Mononuclear cell (primary cell): ENCODE measurements around the gene ABCD3. TPM values are rescaled to one million over a fixed set of nuclear protein-coding genes. Genes with fewer than 3 reads are reported as not detected.

Source experiments
- H3K27me3 ChIP-seq: 2 replicates; pipeline ENCODE4 v1.6.0; 2011; ENCODE audit warnings: low read length, control low read depth; ENCODE audit not compliant: insufficient read depth
- H3K4me1 ChIP-seq: 2 replicates; pipeline ENCODE4 v1.5.1; 2011; ENCODE audit warnings: mild to moderate bottlenecking, low read length, control low read depth; ENCODE audit not compliant: insufficient read depth
- H3K4me3 ChIP-seq: 2 replicates; pipeline ENCODE4 v1.5.1; 2011; ENCODE audit warnings: mild to moderate bottlenecking, low read length, moderate library complexity
- H3K9me3 ChIP-seq: 2 replicates; pipeline ENCODE4 v1.5.1; 2011; ENCODE audit warnings: low read depth, mild to moderate bottlenecking, control low read depth, low read length
- total RNA-seq: library from RNA; depleted of rRNA; stranded (reverse); fragments of >200 nt; gene quantifications from one replicate; pipeline ENCODE4 v1.2.3, GENCODE V29; 2012

ABCD3 gene
- total RNA-seq, 1 donor: 10.6 TPM

DNA sequence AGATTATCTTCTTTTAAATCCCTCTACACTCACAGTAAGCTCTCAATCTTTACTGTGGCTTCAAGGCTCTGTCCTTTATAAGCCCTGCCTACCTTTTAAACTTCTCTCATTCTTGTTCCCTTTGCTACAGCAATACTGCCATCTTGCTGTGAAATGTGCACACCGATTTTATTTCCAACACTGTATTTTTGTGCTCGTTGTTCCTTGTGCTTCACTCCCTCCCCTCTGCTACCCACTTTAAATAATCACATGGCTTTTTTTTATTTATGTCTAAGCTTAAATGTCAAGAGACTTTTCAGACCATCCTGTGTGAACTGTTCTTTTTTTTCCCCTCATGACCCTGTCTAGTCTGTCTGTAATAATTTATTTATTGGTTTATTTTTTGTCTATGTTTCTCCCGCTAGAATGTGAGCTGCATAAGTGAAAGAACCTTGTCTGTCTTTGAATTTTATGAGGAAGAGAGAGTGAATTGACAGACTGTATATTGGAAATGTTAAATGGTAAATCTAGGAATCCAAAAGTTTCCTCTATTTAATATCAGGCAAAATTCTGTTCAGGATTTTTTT, 45.7 kb downstream of the ABCD3 start:
- no peaks in the 10 kb centered on the region for H3K9me3 ChIP-seq
- no peaks in the 10 kb centered on the region for H3K27me3 ChIP-seq
- H3K4me3 ChIP-seq: no peak overlapping the region
- no peaks in the 10 kb centered on the region for H3K4me1 ChIP-seq

DNA sequence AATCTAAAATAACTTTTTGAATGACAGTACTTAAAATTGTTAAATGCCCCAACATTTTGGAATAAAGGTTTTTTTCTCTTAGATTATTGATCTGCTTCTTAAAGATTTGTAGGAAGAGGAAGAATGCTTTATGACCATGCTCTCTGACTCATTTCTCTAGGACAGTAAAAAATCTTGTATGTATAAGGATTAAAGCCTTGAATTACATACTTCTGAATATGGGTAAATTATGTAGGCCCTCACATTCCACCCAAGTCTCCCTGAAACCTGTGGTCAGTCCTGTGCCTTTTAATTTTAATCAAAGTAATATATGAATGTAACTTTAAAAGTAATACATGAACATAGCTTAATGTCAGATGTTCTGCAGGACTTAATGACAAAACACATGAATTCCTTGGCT, 50.5 kb downstream of the ABCD3 start:
- Histone ChIP-seq H3K27me3 (no peaks in the 10 kb centered on the region), H3K4me1 (no peaks in the 10 kb centered on the region), H3K9me3 (no peaks in the 10 kb centered on the region), H3K4me3 (no peak overlapping the region)

DNA sequence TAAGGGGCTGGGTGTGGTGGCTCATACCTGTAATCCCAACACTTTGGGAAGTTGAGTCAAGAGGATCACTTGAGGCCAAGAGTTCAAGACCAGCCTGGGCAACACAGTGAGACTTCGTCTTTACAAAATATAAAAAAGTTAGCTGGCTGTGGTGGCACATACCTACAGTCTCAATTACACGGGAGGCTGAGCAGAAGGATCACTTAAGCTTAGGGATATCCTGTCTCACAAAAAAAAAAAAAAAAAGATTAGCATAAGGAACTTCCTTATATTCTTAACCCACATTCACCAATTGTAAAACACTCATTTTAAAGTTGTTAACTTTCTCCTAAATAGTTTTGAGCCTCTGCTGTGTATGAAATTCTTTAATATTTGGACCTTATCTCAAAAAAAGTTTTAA, 53.1 kb downstream of the ABCD3 start:
- Histone ChIP-seq H3K9me3 (no peaks in the 10 kb centered on the region), H3K4me3 (no peak overlapping the region), H3K4me1 (no peaks in the 10 kb centered on the region), H3K27me3 (no peaks in the 10 kb centered on the region)

DNA sequence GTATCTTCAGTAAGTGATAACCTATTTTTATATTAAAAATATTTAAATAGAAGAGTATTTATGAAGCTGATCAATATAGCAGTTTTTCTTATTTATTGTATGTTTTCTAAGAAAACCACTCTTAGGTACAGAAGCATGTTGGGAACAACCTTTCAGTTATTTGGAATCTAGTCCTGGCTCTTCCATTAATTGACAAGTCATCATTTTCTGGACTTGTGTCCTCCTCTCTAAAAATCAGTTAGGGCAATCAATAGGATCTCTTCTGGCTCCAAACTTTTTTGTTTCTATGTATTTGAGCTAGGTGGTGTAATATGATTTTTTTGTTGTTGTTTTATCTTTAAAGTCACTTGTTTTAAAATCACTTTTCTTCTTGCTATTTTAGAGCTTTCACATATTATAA, 57.0 kb downstream of the ABCD3 start:
- no peaks in the 10 kb centered on the region for H3K9me3 ChIP-seq
- H3K4me3 ChIP-seq: no peak overlapping the region
- no peaks in the 10 kb centered on the region for H3K27me3 ChIP-seq
- H3K4me1 ChIP-seq: no peaks in the 10 kb centered on the region

DNA sequence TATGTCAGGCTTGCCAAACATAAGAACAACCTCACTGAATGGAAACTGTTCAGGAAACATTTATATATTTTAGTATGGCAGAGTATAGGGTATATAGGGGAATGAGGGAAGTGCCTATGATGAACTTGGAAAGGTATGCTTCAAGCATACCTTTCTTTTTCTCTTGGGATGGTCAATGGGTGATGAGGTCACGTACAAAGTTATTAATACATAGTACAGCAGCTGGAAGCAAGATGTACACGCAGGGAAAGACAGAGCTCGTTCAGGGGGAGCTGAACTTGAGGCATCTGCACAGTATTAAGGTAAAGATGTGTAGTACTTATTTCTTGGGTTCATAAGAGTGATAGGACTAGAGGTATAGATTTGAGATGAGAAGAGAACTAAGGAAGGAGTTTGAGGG, 61.5 kb downstream of the ABCD3 start:
- Histone ChIP-seq H3K27me3 (no peaks in the 10 kb centered on the region), H3K9me3 (no peaks in the 10 kb centered on the region), H3K4me3 (no peak overlapping the region), H3K4me1 (no peaks in the 10 kb centered on the region)

DNA sequence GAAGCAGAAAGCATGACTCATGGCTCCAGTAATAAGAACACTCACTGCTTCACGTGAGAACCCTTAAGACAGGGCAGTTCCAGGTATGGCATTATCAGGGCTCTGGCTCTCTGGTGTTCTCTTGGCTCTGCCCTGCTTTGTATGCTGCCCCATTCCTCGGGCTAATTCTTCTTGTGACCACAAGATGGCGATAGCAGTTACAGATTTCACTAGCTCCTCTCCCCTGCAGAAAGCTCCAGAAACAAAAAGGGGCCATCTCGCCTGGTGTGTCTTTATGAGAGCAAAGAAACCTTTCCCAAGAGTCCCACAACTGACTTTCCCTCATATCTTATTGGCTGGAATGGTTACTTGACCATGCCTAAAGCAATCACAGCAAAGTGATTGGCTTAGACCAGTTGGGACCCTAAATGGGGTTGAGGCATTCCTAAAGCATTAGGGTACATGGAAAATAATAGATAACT, 63.3 kb downstream of the ABCD3 start:
- no peaks in the 10 kb centered on the region for H3K9me3 ChIP-seq
- no peaks in the 10 kb centered on the region for H3K27me3 ChIP-seq
- no peak overlapping the region for H3K4me3 ChIP-seq
- no peaks in the 10 kb centered on the region for H3K4me1 ChIP-seq

DNA sequence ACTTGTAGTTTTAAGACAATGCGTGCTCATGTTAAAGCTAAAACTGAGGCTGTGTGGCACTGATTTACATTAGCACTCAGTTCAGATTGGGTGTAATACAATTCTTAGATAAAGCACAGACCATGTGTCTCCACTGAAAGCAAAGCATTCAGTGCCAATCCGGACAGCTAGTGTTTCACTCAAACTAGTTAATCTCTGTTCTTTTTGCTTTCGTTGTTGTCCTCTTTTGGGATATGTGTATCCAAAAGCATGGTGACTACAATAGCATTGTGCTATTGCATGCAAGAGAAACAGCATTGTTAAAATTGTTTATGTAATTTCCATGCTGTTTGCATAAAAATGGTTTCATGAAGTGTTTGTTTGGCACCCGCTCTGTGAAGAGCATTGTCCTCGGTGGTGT, 68.8 kb downstream of the ABCD3 start:
- no peaks in the 10 kb centered on the region for H3K4me1 ChIP-seq
- H3K4me3 ChIP-seq: no peak overlapping the region
- no peaks in the 10 kb centered on the region for H3K27me3 ChIP-seq
- H3K9me3 ChIP-seq: no peaks in the 10 kb centered on the region

DNA sequence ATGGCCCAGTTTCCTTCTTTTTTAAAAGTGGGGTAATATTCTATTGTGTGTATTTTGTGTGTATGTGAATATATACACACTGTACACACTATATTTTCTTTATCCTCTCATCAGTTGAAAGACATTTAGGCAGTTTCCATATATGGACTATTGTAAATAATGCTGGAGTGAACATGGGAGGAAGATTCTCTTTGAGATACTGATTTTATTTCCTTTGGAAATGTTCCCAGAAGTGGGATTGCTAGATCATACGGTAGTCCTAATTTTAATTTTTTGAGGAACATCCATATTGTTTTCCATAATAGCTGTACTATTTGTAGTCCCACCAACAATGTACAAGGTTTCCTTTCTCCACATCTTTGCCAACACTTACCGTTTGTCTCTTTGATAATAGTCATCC, 72.4 kb downstream of the ABCD3 start:
- Histone ChIP-seq H3K27me3 (no peaks in the 10 kb centered on the region), H3K4me3 (no peak overlapping the region), H3K4me1 (no peaks in the 10 kb centered on the region), H3K9me3 (no peaks in the 10 kb centered on the region)

DNA sequence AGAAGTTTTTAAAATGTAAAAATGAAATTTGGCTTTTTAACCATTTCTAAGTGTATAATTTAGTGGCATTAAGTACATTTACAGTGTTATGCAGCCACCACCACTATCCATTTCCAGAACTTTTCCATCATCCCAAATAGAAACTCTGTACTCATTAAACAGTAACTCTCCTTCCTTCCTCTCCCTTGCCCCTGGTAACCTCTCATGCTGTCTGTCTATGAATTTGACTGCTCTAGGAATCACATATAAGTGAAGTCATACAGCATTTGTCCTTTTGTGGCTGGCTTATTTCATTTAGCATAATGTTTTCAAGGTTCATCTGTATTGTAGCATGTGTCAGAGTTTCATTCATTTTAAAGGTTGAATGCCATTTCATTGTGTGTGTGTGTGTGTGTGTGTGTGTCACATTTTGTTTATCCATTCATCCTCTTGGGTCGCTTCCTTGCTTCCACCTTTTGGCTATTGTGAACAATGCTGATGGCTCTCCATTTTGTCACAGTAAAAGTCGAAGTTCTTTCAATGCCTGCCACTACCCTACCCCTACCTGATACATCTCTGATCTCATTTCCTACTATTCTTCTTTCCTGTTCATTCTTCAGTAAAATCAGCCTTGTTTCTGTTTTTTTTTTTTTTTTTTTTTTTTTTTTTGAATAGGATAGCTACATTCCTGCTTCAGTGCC, 78.0 kb downstream of the ABCD3 start:
- H3K4me1 ChIP-seq: no peaks in the 10 kb centered on the region
- no peaks in the 10 kb centered on the region for H3K9me3 ChIP-seq
- no peak overlapping the region for H3K4me3 ChIP-seq
- H3K27me3 ChIP-seq: no peaks in the 10 kb centered on the region

DNA sequence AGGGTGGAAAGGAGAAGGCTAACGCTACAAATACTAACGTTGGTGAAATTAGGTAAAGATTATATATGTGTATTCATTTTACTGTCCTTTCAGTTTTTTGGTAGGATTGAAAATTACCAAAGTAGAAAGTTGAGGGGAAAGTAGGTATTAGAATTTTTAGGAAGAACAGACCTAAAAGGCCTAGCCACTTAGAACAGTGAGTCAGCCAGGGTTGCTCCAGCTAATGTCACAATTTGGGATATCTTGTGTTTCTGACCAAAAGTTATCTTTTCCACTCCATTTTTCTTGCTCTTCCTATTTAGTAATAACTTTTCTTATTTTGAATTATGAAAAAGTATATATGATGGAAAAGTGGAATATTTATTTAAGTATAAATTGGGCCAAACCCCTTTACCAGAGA, 83.2 kb downstream of the ABCD3 start:
- H3K4me3 ChIP-seq: no peak overlapping the region
- no peaks in the 10 kb centered on the region for H3K27me3 ChIP-seq
- peaks cover 8% of the 10 kb centered on the region for H3K4me1 ChIP-seq
- no peaks in the 10 kb centered on the region for H3K9me3 ChIP-seq

DNA sequence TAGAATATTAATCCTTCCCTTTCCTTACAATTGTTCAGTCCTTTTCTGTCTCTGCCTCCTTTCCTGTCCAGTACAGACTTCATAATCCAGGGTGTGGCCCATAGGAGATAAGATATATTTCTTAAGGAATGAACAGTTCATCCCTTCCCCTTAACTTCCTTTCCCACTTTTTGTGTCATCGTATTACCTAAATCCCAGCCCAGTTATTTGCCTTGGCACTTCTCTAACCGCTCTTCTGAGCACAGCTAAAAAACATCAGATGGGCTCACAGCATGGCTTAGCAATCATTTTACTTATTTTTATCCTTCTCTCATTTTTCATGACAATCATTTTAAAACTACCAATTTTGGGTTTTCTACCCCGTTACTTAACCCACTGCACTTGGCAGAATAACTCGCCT, 83.7 kb downstream of the ABCD3 start:
- Histone ChIP-seq H3K4me1 (peaks cover 8% of the 10 kb centered on the region), H3K9me3 (no peaks in the 10 kb centered on the region), H3K4me3 (no peak overlapping the region), H3K27me3 (no peaks in the 10 kb centered on the region)

DNA sequence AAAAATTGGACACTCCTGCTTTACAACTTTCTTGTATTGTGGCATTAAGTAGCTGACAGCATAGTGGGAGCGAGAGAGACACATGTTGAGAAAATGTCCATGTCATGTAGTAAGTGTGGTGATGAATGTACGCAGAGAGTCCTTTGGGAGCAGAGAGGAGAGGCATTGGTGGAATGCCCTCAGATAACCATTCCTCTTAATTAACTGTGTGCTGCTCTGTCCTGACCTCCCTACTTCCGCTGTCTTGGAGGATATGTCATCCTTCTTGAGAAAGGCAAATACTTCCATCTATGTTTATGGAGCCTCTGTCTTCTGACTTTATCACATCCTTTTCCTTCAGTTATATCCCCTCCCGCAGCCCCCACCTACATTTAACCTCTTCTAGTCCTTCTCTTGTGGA, 85.0 kb downstream of the ABCD3 start:
- Histone ChIP-seq H3K9me3 (no peaks in the 10 kb centered on the region), H3K4me3 (no peak overlapping the region), H3K4me1 (peaks cover 8% of the 10 kb centered on the region), H3K27me3 (no peaks in the 10 kb centered on the region)

DNA sequence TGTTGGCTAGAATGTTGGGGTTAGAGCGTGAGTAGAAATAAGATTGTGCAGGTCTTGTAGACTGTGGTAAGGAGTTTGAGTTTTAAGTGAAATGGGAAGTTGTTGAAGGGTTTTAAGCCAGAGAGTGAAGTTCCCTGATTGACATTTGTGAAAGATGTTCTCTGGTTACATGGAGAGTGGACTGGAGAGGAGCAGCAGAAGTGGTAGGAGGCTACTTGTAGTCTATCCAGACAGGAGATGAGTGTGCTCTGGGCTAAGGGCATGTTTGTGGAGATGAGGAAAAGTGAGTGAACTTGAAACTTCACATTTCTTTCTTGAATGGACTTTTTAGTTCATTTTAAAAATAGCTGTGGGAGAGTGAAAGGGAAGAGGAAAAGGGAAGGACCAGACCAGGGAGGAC, 86.4 kb downstream of the ABCD3 start:
- Histone ChIP-seq H3K4me3 (no peak overlapping the region), H3K9me3 (no peaks in the 10 kb centered on the region)

DNA sequence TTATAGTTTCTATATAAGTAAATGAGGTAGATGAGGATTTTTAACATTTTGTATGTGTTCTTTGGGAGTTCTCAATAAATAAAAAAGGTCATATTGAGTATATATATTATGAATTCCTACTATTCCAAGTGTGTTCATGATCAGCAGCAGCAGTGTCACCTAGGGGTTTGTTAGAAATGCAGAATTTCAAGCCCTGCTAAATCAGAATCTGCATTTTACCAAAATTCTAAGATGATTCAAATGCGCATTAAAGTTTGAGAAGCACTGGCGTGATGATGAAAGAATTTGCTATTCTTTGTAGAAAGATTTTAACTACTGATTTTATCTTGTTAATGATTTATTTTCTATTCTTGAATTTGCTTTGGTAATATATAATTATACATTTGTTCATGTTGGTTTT, 94.6 kb downstream of the ABCD3 start:
- Histone ChIP-seq H3K27me3 (no peaks in the 10 kb centered on the region), H3K9me3 (no peaks in the 10 kb centered on the region), H3K4me1 (no peaks in the 10 kb centered on the region), H3K4me3 (no peak overlapping the region)

More for the DNA sequence above, 86.4 kb downstream of the ABCD3 start:
- Histone ChIP-seq H3K4me1 (peaks cover 8% of the 10 kb centered on the region), H3K27me3 (no peaks in the 10 kb centered on the region)

DNA sequence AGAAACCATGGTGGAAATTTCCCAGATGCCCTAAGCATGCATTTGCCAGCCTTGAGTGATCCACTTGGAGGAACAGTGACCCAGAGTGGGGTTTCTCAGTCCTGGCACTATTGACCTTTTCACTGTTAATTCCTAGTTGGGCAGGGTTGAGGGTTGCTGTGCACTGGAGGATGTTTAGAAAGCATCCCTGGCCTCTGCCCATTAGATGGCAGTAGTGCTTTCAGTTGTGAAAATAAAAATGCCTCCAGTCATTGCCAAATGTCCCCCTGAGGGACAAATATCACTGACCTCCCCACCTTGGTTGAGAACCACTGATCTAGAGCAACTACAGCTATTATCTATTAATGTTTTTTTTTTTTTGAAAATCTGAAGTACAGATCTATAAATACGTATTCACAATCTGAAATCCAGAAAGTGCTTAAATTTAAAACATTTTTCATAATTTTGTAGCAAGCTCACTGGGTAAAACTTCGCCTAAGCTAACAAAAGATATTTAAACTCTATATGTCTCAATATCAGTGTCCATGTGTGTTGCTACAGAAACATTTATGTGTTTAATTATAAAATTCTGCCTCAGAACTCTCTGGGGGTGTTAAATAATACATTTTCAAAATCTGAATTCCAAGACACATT, 96.0 kb downstream of the ABCD3 start:
- Histone ChIP-seq H3K4me1 (no peaks in the 10 kb centered on the region), H3K4me3 (no peak overlapping the region), H3K9me3 (no peaks in the 10 kb centered on the region), H3K27me3 (no peaks in the 10 kb centered on the region)
